Endothelial cell of umbilical vein (primary cell): ENCODE data around the gene NLGN1. TPM values are rescaled to one million over a fixed set of nuclear protein-coding genes. Genes with fewer than 3 reads are reported as not detected.

ENCODE experiments used
- BruUV-seq: library from RNA; stranded (reverse); fragments of 400-500 nt; replicated peaks from 2 replicates; lab custom pipeline; 2021; lab: Mats Ljungman, UMichigan
- CTCF ChIA-PET: fragments of 300-600, 350-600 bp; sonication (Branson Sonifier 250); formaldehyde crosslinking; loops from one replicate; lab custom pipeline; 2021; ENCODE audit warnings: antibody characterized with exemption, inconsistent platforms; lab: Charles Lee
- POLR2A ChIA-PET: fragments of 300-600, 350-600 bp; sonication (Branson Sonifier 250); formaldehyde crosslinking; loops from one replicate; lab custom pipeline; 2021; ENCODE audit warnings: antibody characterized with exemption, inconsistent platforms; lab: Charles Lee
- DNase-seq: peaks from one replicate; pipeline ENCODE4 v3.0.0-alpha.2; 2011; ENCODE audit warnings: low read depth, low spot score
- FAIRE-seq: peaks from 2 replicates; lab custom pipeline; 2011; peaks lifted over from hg19 to GRCh38; lab: Jason Lieb, UNC
- H2AFZ ChIP-seq: 2 replicates; pipeline ENCODE4 v1.6.0; 2012; ENCODE audit warnings: low read depth, low read length, control low read depth, inconsistent platforms
- H3K27ac ChIP-seq: 2 replicates; pipeline ENCODE4 v1.5.1; 2011; ENCODE audit warnings: low read depth, mild to moderate bottlenecking, control low read depth, low read length, moderate library complexity; ENCODE audit not compliant: insufficient read depth
- H3K27me3 ChIP-seq, 2 experiments: 2 replicates each; pipeline versions ENCODE4 v1.6.0 to v1.6.1; 2011; ENCODE audit warnings: low read length in 2 of 2, mixed read lengths in 1 of 2; ENCODE audit not compliant: control insufficient read depth in 2 of 2, insufficient read depth in 2 of 2
- H3K36me3 ChIP-seq, 2 experiments: 2 replicates in 1 of 2; 3 replicates in 1 of 2; pipeline ENCODE4 v1.5.1; 2011; ENCODE audit warnings: low read length in 2 of 2, mild to moderate bottlenecking in 1 of 2, moderate library complexity in 1 of 2; ENCODE audit not compliant: control insufficient read depth in 2 of 2, insufficient read depth in 2 of 2; ENCODE audit errors: extremely low read depth in 1 of 2
- H3K4me1 ChIP-seq: 3 replicates; pipeline ENCODE4 v1.5.1; 2011; ENCODE audit warnings: mild to moderate bottlenecking, low read length; ENCODE audit not compliant: control insufficient read depth, insufficient read depth; ENCODE audit errors: extremely low read depth
- H3K4me2 ChIP-seq: 2 replicates; pipeline ENCODE4 v1.6.1; 2011; ENCODE audit warnings: low read length, control low read depth, mixed read lengths; ENCODE audit not compliant: insufficient read depth
- H3K4me3 ChIP-seq, 3 experiments: fragments of 200-600 bp in 1 of 3; sonication (generic), shearing (Covaris generic) in 1 of 3; replicated peaks in 1 of 3; 2 replicates each; pipeline ENCODE4 v1.5.1; 2011 to 2016; ENCODE audit warnings: control low read depth in 3 of 3, low read length in 3 of 3, mild to moderate bottlenecking in 2 of 3, inconsistent platforms in 1 of 3, low read depth in 1 of 3, moderate library complexity in 1 of 3; ENCODE audit not compliant: insufficient read depth in 1 of 3
- H3K79me2 ChIP-seq: 2 replicates; pipeline ENCODE4 v1.6.0; 2012; ENCODE audit warnings: low read length, inconsistent platforms; ENCODE audit not compliant: control insufficient read depth, insufficient read depth
- H3K9ac ChIP-seq: replicated peaks from 2 replicates; pipeline ENCODE3; 2011; ENCODE audit warnings: low read length, control low read depth; ENCODE audit not compliant: insufficient read depth; ENCODE audit errors: extremely low read depth
- H3K9me1 ChIP-seq: replicated peaks from 3 replicates; pipeline ENCODE4 v1.6.0; 2011; ENCODE audit warnings: mild to moderate bottlenecking, low read length; ENCODE audit not compliant: control insufficient read depth, insufficient read depth; ENCODE audit errors: extremely low read depth
- H3K9me3 ChIP-seq: replicated peaks from 2 replicates; pipeline ENCODE4 v1.5.1; 2012; ENCODE audit warnings: low read length, inconsistent platforms; ENCODE audit not compliant: control insufficient read depth, insufficient read depth
- H4K20me1 ChIP-seq: replicated peaks from 2 replicates; pipeline ENCODE3; 2011; ENCODE audit warnings: mild to moderate bottlenecking, low read length; ENCODE audit not compliant: control insufficient read depth, insufficient read depth; ENCODE audit errors: extremely low read depth
- CTCF ChIP-seq, 2 donors: IDR thresholded peaks; 1 replicate in 1 of 2; 2 replicates in 1 of 2; pipeline ENCODE4 v1.5.1; 2011; ENCODE audit warnings: low read length in 2 of 2, mild to moderate bottlenecking in 2 of 2, moderate library complexity in 2 of 2, control low read depth in 1 of 2, inconsistent platforms in 1 of 2, low read depth in 1 of 2; ENCODE audit not compliant: insufficient read depth in 1 of 2; ENCODE audit errors: extremely low read depth in 1 of 2
- EZH2 ChIP-seq: IDR thresholded peaks from 2 replicates; pipeline ENCODE4 v1.6.1; 2012; ENCODE audit warnings: borderline replicate concordance, low read depth, mild to moderate bottlenecking, moderate library complexity, low read length, inconsistent platforms; ENCODE audit not compliant: severe bottlenecking
- FOS ChIP-seq: IDR thresholded peaks from 2 replicates; pipeline ENCODE4 v1.6.1; 2011; ENCODE audit warnings: mild to moderate bottlenecking, low read length, moderate library complexity, borderline replicate concordance; ENCODE audit not compliant: insufficient read depth
- JUN ChIP-seq: IDR thresholded peaks from 2 replicates; pipeline ENCODE4 v1.6.1; 2011; ENCODE audit warnings: borderline replicate concordance, low read depth; ENCODE audit not compliant: insufficient read length, insufficient read depth
- MAX ChIP-seq: IDR thresholded peaks from 2 replicates; pipeline ENCODE4 v1.6.1; 2011; ENCODE audit not compliant: insufficient read depth, insufficient read length
- MYC ChIP-seq: IDR thresholded peaks from one replicate; pipeline ENCODE4 v1.6.1; 2011; ENCODE audit warnings: mild to moderate bottlenecking, low read depth, low read length
- POLR2A ChIP-seq: IDR thresholded peaks from 2 replicates; pipeline ENCODE4 v1.6.1; 2012; ENCODE audit warnings: low read depth, mild to moderate bottlenecking, control low read depth, low read length
- POLR2AphosphoS5 ChIP-seq: IDR thresholded peaks from 2 replicates; pipeline ENCODE4 v1.6.1; 2012; ENCODE audit warnings: low read depth, mild to moderate bottlenecking, control low read depth, low read length, moderate library complexity; ENCODE audit not compliant: insufficient read depth
- dilution Hi-C: fragments of 300-500 bp; cut with MboI; formaldehyde crosslinking; loops from one replicate; pipeline ENCODE4 v1.15.0; 2019; ENCODE audit warnings: low sequenced_read_pairs; ENCODE audit not compliant: extremely low pct_ligation_motif_present
- intact Hi-C: fragments of 100-400 bp; cut with micrococcal nuclease; formaldehyde crosslinking; loops from one replicate; pipeline ENCODE4 v1.10.0; 2022
- polyA plus RNA-seq, 4 experiments: library from polyadenylated mRNA; depleted of rRNA in 3 of 4; stranded (reverse) in 3 of 4; unstranded in 1 of 4; fragments of >200 nt; gene quantifications; 2 replicates each; pipeline versions ENCODE4 v1.2.1 to v1.2.3, GENCODE V29; 2011 to 2012; ENCODE audit warnings: missing spikeins in 1 of 4
- total RNA-seq: library from RNA; stranded (reverse); gene quantifications from 2 replicates; pipeline ENCODE4 v1.2.3, GENCODE V29; 2021

The NLGN1 gene
- total and polyA plus RNA-seq, 2 donors (not counting 3 experiments of a cell fraction or from before 2014, with no cell fraction given): 7.9 to 16.3 TPM

DNA sequence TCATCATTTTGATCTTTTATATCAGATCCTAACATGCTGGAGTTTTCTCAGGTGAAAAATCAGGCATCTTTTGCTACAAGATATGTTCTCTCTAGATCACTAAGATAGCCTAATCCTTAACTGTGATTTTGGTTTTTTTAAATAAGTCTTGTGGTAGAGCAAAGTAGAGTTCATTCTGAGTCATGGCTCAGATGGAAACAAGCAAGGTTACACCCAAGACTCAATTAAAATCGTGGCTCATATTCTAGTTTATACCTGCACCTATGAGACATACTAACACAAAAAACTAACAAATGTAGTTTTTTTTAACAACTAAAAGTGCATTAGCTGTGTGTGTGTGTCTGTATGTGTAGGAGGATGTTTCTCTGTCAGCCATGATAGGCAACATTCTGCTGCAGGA lies 428.2 kb downstream of the NLGN1 start:
- no peaks in the 10 kb centered on the region for H4K20me1 ChIP-seq
- dilution Hi-C loops: no loop called here
- ChIA-PET CTCF (no interaction called here), POLR2A (no interaction called here)
- H3K9ac ChIP-seq: no peak overlapping the region
- BruUV-seq: no TSS peak
- no peak overlapping the region for H3K4me2 ChIP-seq
- no peak for FAIRE-seq
- H3K27ac ChIP-seq: no peak overlapping the region
- no peaks in the 10 kb centered on the region for H3K4me1 ChIP-seq
- H3K79me2 ChIP-seq: no peaks in the 10 kb centered on the region
- TF ChIP-seq CTCF (IDR thresholded peaks at IDR 0.05; ENCODE audit: extremely low read depth in 1 of 2, insufficient read depth in 1 of 2, low read depth in 1 of 2, low read length in 2 of 2): no peak
- TF ChIP-seq MAX: no peak
- TF ChIP-seq FOS: no peak
- no peak for TF ChIP-seq POLR2A
- TF ChIP-seq JUN: no peak
- no peak for TF ChIP-seq EZH2
- TF ChIP-seq MYC: no peak
- TF ChIP-seq POLR2AphosphoS5: no peak
- H3K36me3 ChIP-seq: no peaks in the 10 kb centered on the region
- no peaks in the 10 kb centered on the region for H3K27me3 ChIP-seq
- DNase-seq: no peak
- no peak overlapping the region for H2AFZ ChIP-seq
- H3K4me3 ChIP-seq: no peak overlapping the region
- intact Hi-C loops: no loop called here
- H3K9me1 ChIP-seq: no peaks in the 10 kb centered on the region
- no peaks in the 10 kb centered on the region for H3K9me3 ChIP-seq
